Measurements from ENCODE around the gene NUDT1. TPM values are rescaled to one million over a fixed set of nuclear protein-coding genes. Genes with fewer than 3 reads are reported as not detected.

NUDT1 gene
- total RNA-seq, 1 experiment from 2014 or later: 92.6 TPM

GRCh38 chr7:2199528-2199927, 42.5 kb upstream of the NUDT1 start:
- ATAC-seq (no peak), DNase-seq (ENCODE audit: low read depth, low spot score) (no peak)
- H3K27ac ChIP-seq (ENCODE audit: low read length): no peak overlapping the region
- H3K36me3 ChIP-seq (ENCODE audit: control insufficient read depth, insufficient read depth, low read length): no peaks in the 10 kb centered on the region
- H3K4me3 ChIP-seq (ENCODE audit: low read depth in 2 of 2, low read length in 2 of 2): no peak overlapping the region
- intact Hi-C loops (cut with micrococcal nuclease; ENCODE audit: unreplicated experiment): no loop called here
- H3K9me3 ChIP-seq (ENCODE audit: control insufficient read depth, insufficient read depth, low read depth, low read length): no peaks in the 10 kb centered on the region
- H3K4me1 ChIP-seq (ENCODE audit: control insufficient read depth, insufficient read depth, low read length): no peaks in the 10 kb centered on the region
- POLR2A ChIA-PET: no interaction called here
- TF ChIP-seq SIN3A (IDR thresholded peaks at IDR 0.05; ENCODE audit: borderline replicate concordance, insufficient read depth, low read depth, low read length) (no peak), TCF7L2 (IDR thresholded peaks at IDR 0.05; ENCODE audit: low read depth, low read length) (no peak), REST (IDR thresholded peaks at IDR 0.05; ENCODE audit: insufficient read depth in 1 of 2, low read depth in 2 of 2, low read length in 1 of 2) (no peak), POLR2AphosphoS5 (IDR thresholded peaks at IDR 0.05; ENCODE audit: low read depth, low read length) (no peak), CTCF (IDR thresholded peaks at IDR 0.05) (no peak)
- BruUV-seq (replicated peaks): no TSS peak
- CTCF ChIA-PET: no interaction called here
- in situ Hi-C loops (cut with HindIII; ENCODE audit: low pct_unique_long_range_greater_than_20kb, low sequenced_read_pairs): loop anchor here (10.0 kb wide), 1 partner anchor 65 kb away; no protein-coding TSS in a partner anchor
- no peaks in the 10 kb centered on the region for H3K27me3 ChIP-seq (ENCODE audit: control insufficient read depth, insufficient read depth, low read length)

GRCh38 chr7:2199956-2200583, 42.0 kb upstream of the NUDT1 start:
- intact Hi-C loops (cut with micrococcal nuclease; ENCODE audit: unreplicated experiment): no loop called here
- Histone ChIP-seq H3K4me1 (ENCODE audit: control insufficient read depth, insufficient read depth, low read length) (no peaks in the 10 kb centered on the region), H3K27me3 (ENCODE audit: control insufficient read depth, insufficient read depth, low read length) (no peaks in the 10 kb centered on the region), H3K4me3 (ENCODE audit: low read depth in 2 of 2, low read length in 2 of 2) (no peak overlapping the region), H3K27ac (ENCODE audit: low read length) (no peak overlapping the region), H3K36me3 (ENCODE audit: control insufficient read depth, insufficient read depth, low read length) (no peaks in the 10 kb centered on the region), H3K9me3 (ENCODE audit: control insufficient read depth, insufficient read depth, low read depth, low read length) (no peaks in the 10 kb centered on the region)
- BruUV-seq (replicated peaks): no TSS peak
- TF ChIP-seq REST (IDR thresholded peaks at IDR 0.05; ENCODE audit: insufficient read depth in 1 of 2, low read depth in 2 of 2, low read length in 1 of 2) (no peak), TCF7L2 (IDR thresholded peaks at IDR 0.05; ENCODE audit: low read depth, low read length) (no peak), SIN3A (IDR thresholded peaks at IDR 0.05; ENCODE audit: borderline replicate concordance, insufficient read depth, low read depth, low read length) (no peak), CTCF (IDR thresholded peaks at IDR 0.05) (no peak), POLR2AphosphoS5 (IDR thresholded peaks at IDR 0.05; ENCODE audit: low read depth, low read length) (no peak)
- ATAC-seq (no peak), DNase-seq (ENCODE audit: low read depth, low spot score) (no peak)
- in situ Hi-C loops (cut with HindIII; ENCODE audit: low pct_unique_long_range_greater_than_20kb, low sequenced_read_pairs): loop anchor here (10.0 kb wide), 1 partner anchor 65 kb away; no protein-coding TSS in a partner anchor
- POLR2A ChIA-PET: no interaction called here
- CTCF ChIA-PET: no interaction called here
